Thoracic aorta (tissue), 2 donors: ENCODE data around the gene MEIOB. TPM values are rescaled to one million over a fixed set of nuclear protein-coding genes. Genes with fewer than 3 reads are reported as not detected.
A peak's percentile ranks its signal among the peaks of the same experiment; 100 is the strongest.

Experiments
- ATAC-seq: fragments of 150-250 bp; one replicate; pipeline ENCODE4 v1.8.0; 2017; ENCODE audit warnings: low read depth; ENCODE audit not compliant: insufficient number of reproducible peaks, low FRiP score
- DNase-seq: peaks from one replicate; pipeline ENCODE4 v3.0.0-alpha.2; 2020; ENCODE audit warnings: low spot score
- H3K27ac ChIP-seq, 2 donors: fragments of 200-600 bp; sonication (generic); 1 replicate in 1 of 2; 2 replicates in 1 of 2; pipeline ENCODE4 v1.5.1; 2016; ENCODE audit warnings: mild to moderate bottlenecking in 2 of 2, moderate library complexity in 2 of 2
- H3K27me3 ChIP-seq: fragments of 200-600 bp; sonication (generic); replicated peaks from 2 replicates; pipeline ENCODE4 v1.6.0; 2016; ENCODE audit warnings: mild to moderate bottlenecking; ENCODE audit not compliant: insufficient read depth
- H3K36me3 ChIP-seq: fragments of 200-600 bp; sonication (generic); one replicate; pipeline ENCODE4 v1.5.1; 2016
- H3K4me1 ChIP-seq, 2 donors: fragments of 200-600 bp; sonication (generic); 1 replicate in 1 of 2; 2 replicates in 1 of 2; pipeline versions ENCODE4 v1.5.1 to v1.6.0; 2016; ENCODE audit warnings: low read depth in 2 of 2, mild to moderate bottlenecking in 1 of 2; ENCODE audit not compliant: control insufficient read depth in 1 of 2
- H3K4me3 ChIP-seq: fragments of 200-600 bp; sonication (generic); 2 replicates; pipeline ENCODE4 v1.5.1; 2016; ENCODE audit warnings: mild to moderate bottlenecking
- H3K9me3 ChIP-seq: fragments of 200-600 bp; sonication (generic); 2 replicates; pipeline ENCODE4 v1.5.1; 2016
- total RNA-seq, 2 donors: library from RNA; depleted of rRNA; stranded (reverse); fragments of >200 nt; gene quantifications; one replicate each; pipeline versions ENCODE4 v1.1.0 to v1.2.3, GENCODE V29; 2016
- TF ChIP-seq, protein P1 (sequence below): fragments of 200-600 bp; sonication (generic); IDR thresholded peaks from one replicate; pipeline ENCODE4 v1.5.1; 2019; ENCODE audit warnings: antibody characterized with exemption

The MEIOB gene
- total RNA-seq, 2 donors from 2014 or later: not detected

DNA sequence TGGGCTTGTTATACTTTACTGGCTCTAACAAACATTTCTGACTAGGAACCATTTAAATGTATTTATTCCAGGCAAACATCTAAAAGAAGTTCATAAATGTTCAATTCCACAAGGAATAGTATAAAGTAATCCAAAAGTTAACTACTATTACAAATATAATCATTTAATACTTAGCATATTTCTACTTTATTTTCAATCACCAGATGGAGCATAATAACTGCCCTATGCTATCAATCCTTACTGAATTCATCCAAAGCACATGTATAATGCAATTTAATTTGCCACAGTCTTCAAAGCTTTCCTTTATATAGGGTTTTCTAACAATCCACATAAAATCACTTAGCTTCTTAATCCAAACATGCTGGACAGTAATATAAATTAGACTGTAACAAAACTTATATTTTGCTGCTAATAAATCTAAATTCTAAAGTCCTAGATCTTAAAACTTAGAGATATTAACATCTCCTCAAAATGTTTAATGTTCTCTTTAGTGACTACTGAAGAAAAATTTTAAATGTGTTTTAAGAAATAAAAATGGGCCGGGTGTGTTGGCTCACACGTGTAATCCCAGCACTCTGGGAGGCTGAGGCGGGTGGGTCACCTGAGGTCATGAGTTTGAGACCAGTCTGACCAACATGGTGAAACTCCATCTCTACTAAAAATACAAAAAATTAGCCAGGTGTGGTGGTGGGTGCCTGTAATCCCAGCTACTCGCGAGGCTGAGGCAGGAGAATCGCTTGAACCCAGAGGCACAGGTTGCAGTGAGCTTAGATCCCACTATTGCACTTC, 5.9 kb downstream of the MEIOB start:
- TF ChIP-seq, protein P1, sequence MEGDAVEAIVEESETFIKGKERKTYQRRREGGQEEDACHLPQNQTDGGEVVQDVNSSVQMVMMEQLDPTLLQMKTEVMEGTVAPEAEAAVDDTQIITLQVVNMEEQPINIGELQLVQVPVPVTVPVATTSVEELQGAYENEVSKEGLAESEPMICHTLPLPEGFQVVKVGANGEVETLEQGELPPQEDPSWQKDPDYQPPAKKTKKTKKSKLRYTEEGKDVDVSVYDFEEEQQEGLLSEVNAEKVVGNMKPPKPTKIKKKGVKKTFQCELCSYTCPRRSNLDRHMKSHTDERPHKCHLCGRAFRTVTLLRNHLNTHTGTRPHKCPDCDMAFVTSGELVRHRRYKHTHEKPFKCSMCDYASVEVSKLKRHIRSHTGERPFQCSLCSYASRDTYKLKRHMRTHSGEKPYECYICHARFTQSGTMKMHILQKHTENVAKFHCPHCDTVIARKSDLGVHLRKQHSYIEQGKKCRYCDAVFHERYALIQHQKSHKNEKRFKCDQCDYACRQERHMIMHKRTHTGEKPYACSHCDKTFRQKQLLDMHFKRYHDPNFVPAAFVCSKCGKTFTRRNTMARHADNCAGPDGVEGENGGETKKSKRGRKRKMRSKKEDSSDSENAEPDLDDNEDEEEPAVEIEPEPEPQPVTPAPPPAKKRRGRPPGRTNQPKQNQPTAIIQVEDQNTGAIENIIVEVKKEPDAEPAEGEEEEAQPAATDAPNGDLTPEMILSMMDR: no peak
- Histone ChIP-seq H3K4me3 (no peak overlapping the region), H3K27me3 (peaks cover 4% of the 10 kb centered on the region), H3K36me3 (no peaks in the 10 kb centered on the region), H3K27ac (no peak overlapping the region), H3K9me3 (no peaks in the 10 kb centered on the region), H3K4me1 (no peaks in the 10 kb centered on the region)
- DNase-seq (no peak), ATAC-seq (no peak)

DNA sequence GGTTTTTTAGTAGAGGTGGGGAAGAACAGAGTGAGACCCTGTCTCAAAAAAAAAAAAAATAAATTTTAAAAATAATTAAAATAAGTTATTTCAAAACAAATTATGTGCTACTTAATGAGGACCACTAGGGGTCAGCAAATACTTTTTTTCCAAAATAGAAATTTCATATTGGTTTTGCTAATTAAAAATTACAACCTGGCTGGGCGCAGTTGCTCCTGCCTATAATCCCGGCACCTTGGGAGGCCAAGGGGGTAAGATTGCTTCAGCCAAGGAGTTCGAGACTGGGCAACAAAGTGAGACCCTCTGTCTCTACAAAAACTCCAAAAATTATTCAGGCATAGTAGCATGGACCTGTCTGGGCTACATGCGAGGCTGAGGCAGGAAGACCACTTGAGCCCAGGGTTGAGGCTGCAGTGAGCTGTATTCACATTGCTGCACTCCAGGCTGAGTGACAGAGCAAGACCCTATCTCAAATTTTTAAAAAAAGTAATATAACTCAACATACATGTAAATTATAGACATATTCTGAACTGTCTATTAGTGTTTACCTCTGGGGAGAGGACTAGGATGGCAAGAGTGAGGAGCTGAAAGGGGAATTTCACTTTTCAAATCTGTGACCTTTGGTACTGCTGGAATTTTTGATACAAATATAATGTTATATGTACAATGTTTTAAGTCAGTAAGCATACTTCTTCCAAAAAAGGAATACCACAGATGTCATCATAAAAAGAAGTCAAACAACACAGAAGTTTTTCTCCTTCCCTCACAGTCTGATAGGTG, 8.1 kb downstream of the MEIOB start:
- H3K27me3 ChIP-seq: peaks cover 4% of the 10 kb centered on the region
- ATAC-seq (no peak), DNase-seq (no peak)
- H3K27ac ChIP-seq: no peak overlapping the region
- TF ChIP-seq, protein P1: peak; percentile 59
- no peaks in the 10 kb centered on the region for H3K4me1 ChIP-seq
- H3K36me3 ChIP-seq: no peaks in the 10 kb centered on the region
- no peak overlapping the region for H3K4me3 ChIP-seq
- no peaks in the 10 kb centered on the region for H3K9me3 ChIP-seq

DNA sequence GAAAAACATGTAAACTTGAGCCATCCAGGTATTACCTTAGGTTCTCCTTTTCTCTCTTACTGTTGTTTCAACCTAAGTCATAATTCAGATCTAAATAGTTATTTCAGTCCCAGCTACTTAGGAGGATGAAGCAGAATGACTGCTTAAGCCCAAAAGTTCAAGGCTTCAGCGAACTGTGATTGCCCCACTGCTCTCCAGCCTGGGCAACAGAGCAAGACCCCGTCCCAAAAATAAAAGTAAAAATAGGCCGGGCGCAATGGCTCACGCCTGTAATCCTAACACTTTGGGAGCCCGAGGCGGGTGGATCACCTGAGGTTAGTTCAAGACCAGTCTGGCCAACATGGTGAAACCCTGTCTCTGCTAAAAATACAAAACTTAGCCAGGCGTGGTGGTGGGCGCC, 9.6 kb downstream of the MEIOB start:
- Histone ChIP-seq H3K4me3 (no peak overlapping the region), H3K27me3 (peaks cover 4% of the 10 kb centered on the region), H3K36me3 (no peaks in the 10 kb centered on the region), H3K27ac (no peak overlapping the region), H3K4me1 (no peaks in the 10 kb centered on the region), H3K9me3 (no peaks in the 10 kb centered on the region)
- ATAC-seq (no peak), DNase-seq (no peak)
- TF ChIP-seq, protein P1: no peak

DNA sequence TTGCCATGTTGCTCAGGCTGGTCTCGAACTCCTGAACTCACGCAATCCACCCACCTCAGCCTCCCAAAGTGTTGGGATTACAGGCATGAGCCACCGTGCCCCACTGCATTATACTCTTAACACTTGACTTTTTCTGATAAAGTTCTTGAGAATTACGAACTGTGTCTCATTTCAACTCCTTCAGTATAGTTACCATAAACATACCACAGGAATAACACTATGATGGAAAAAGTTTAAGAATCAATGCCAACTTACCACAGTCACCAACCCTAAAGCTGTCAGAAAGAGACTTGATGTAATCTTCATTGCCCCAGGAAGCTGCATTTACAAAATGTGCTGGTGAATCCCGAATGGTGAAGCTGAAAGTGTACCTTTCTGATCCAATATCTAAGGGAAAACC, 10.2 kb downstream of the MEIOB start:
- H3K27me3 ChIP-seq: peaks cover 4% of the 10 kb centered on the region
- TF ChIP-seq, protein P1: no peak
- no peaks in the 10 kb centered on the region for H3K4me1 ChIP-seq

DNA sequence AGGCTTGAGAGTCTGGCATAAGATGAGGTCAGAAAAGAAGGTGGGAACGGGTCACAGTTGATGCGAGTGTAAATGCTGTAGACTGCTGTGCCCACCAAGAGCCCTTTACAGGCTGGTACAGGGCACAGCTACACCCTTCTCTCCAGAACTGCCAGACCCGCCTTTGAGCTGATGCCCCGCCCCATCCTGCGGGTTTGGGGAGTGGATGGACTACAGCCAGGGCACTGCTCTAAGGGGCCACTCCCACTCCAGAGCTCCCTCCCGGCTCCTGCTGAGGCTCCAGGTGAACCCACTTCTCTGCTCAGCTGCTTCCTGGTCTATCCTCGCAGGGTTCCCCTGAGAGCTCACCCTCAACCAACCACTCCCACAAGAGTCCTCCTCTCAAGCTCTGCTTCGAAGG, 12.3 kb downstream of the MEIOB start:
- Histone ChIP-seq H3K4me1 (no peaks in the 10 kb centered on the region), H3K4me3 (no peak overlapping the region), H3K9me3 (no peaks in the 10 kb centered on the region), H3K27ac (no peak overlapping the region), H3K36me3 (no peaks in the 10 kb centered on the region), H3K27me3 (peaks cover 4% of the 10 kb centered on the region)
- DNase-seq (no peak), ATAC-seq (no peak)
- TF ChIP-seq, protein P1: no peak

More for the DNA sequence above, 10.2 kb downstream of the MEIOB start:
- H3K9me3 ChIP-seq: no peaks in the 10 kb centered on the region
- DNase-seq (no peak), ATAC-seq (no peak)
- H3K4me3 ChIP-seq: no peak overlapping the region
- H3K27ac ChIP-seq: no peak overlapping the region
- H3K36me3 ChIP-seq: no peaks in the 10 kb centered on the region
